HepG2 (cell line): Measurements from ENCODE around the gene ABCB6. TPM values are rescaled to one million over a fixed set of nuclear protein-coding genes. Genes with fewer than 3 reads are reported as not detected.

Experiments
- BCL6 ChIP-seq: IDR thresholded peaks from 2 replicates; pipeline ENCODE4 v1.6.1; 2016; ENCODE audit warnings: missing genetic modification reagents, missing compliant biosample characterization
- ETV5 ChIP-seq: IDR thresholded peaks from 2 replicates; pipeline ENCODE4 v1.6.1; 2018; ENCODE audit warnings: missing biosample characterization, missing genetic modification reagents, inconsistent platforms, borderline replicate concordance
- HDAC6 ChIP-seq: fragments of 200-600 bp; sonication (generic); IDR thresholded peaks from 2 replicates; pipeline ENCODE4 v1.7.0; 2017; ENCODE audit warnings: mild to moderate bottlenecking, antibody characterized with exemption, low read length, low read depth
- HMGA1 ChIP-seq: sonication (generic); formaldehyde crosslinking; conservative IDR thresholded peaks from 2 replicates; pipeline ENCODE4 v1.4.0; 2020; ENCODE audit warnings: missing genetic modification reagents
- KDM1A ChIP-seq: IDR thresholded peaks from 2 replicates; pipeline ENCODE4 v1.6.1; 2016; ENCODE audit warnings: missing compliant biosample characterization
- KDM3A ChIP-seq: IDR thresholded peaks from 2 replicates; pipeline ENCODE4 v1.6.1; 2018; ENCODE audit warnings: low read depth, missing compliant biosample characterization
- KLF12 ChIP-seq: sonication (generic); formaldehyde crosslinking; IDR thresholded peaks from 2 replicates; pipeline ENCODE4 v1.4.0; 2020; ENCODE audit warnings: missing genetic modification reagents, borderline replicate concordance
- LCORL ChIP-seq, 2 experiments: fragments of 450-650 bp in 1 of 2; sonication (generic) in 1 of 2; formaldehyde crosslinking in 1 of 2; IDR thresholded peaks; 2 replicates each; pipeline versions ENCODE4 v1.5.0 to v1.6.1; 2017 to 2020; ENCODE audit warnings: antibody characterized with exemption in 1 of 2, missing genetic modification reagents in 1 of 2
- NCOA5 ChIP-seq: sonication (generic); formaldehyde crosslinking; IDR thresholded peaks from 2 replicates; pipeline ENCODE4 v1.4.0; 2020; ENCODE audit warnings: missing genetic modification reagents
- NFKB2 ChIP-seq: sonication (generic); formaldehyde crosslinking; IDR thresholded peaks from 2 replicates; pipeline ENCODE4 v1.4.0; 2020; ENCODE audit warnings: missing genetic modification reagents, borderline replicate concordance
- RBM22 ChIP-seq: fragments of 200-400 bp; formaldehyde crosslinking; optimal IDR thresholded peaks from 2 replicates; pipeline ENCODE3; 2017; ENCODE audit warnings: mild to moderate bottlenecking, low read length, moderate library complexity
- RORA ChIP-seq: sonication (generic); formaldehyde crosslinking; IDR thresholded peaks from 2 replicates; pipeline ENCODE4 v1.5.0; 2020; ENCODE audit warnings: mild to moderate bottlenecking, missing genetic modification reagents, moderate library complexity
- TCF7 ChIP-seq: sonication (generic); IDR thresholded peaks from 2 replicates; pipeline ENCODE4 v1.6.1; 2016; ENCODE audit warnings: antibody characterized with exemption, low read depth
- ZNF33A ChIP-seq: sonication (generic); formaldehyde crosslinking; IDR thresholded peaks from 2 replicates; pipeline ENCODE4 v1.5.1; 2020; ENCODE audit warnings: missing genetic modification reagents, mild to moderate bottlenecking, moderate library complexity, borderline replicate concordance
- ZNF367 ChIP-seq: sonication (generic); formaldehyde crosslinking; IDR thresholded peaks from 2 replicates; pipeline ENCODE4 v1.4.0; 2020; ENCODE audit warnings: missing genetic modification reagents, borderline replicate concordance
- ZNF546 ChIP-seq: sonication (generic); formaldehyde crosslinking; conservative IDR thresholded peaks from 2 replicates; pipeline ENCODE4 v1.8.1; 2023; ENCODE audit warnings: mild to moderate bottlenecking, missing genetic modification reagents
- ZNF792 ChIP-seq: IDR thresholded peaks from 2 replicates; pipeline ENCODE4 v1.6.1; 2016
- ZNF83 ChIP-seq: sonication (generic); formaldehyde crosslinking; IDR thresholded peaks from 2 replicates; pipeline ENCODE4 v1.4.0; 2020; ENCODE audit warnings: missing genetic modification reagents, mild to moderate bottlenecking, borderline replicate concordance
- polyA plus RNA-seq, 8 experiments: library from polyadenylated mRNA; depleted of rRNA in 3 of 8; stranded (reverse) in 7 of 8; unstranded in 1 of 8; fragments of >200 nt; fragmentation: Illumina TruSeq in 4 of 8; extraction: Trizol in 4 of 8; gene quantifications; 2 replicates each; pipeline versions ENCODE4 v1.2.1 to v1.2.3, GENCODE V29; 2011 to 2016; ENCODE audit warnings: low read depth in 4 of 8, missing spikeins in 1 of 8, mixed read lengths in 1 of 8; ENCODE audit not compliant: insufficient read depth in 1 of 8
- total RNA-seq, 5 experiments: library from RNA; depleted of rRNA; stranded (reverse); fragments of >200 nt; fragmentation: Illumina TruSeq; extraction: Trizol; gene quantifications; 2 replicates each; pipeline ENCODE4 v1.2.3, GENCODE V29; 2016; ENCODE audit warnings: low read depth in 1 of 5
- TF ChIP-seq, protein P1 (sequence below): sonication (generic); formaldehyde crosslinking; conservative IDR thresholded peaks from 2 replicates; pipeline ENCODE4 v1.4.0; 2020; ENCODE audit warnings: mild to moderate bottlenecking, missing genetic modification reagents, moderate library complexity
- TF ChIP-seq, protein P2 (sequence below): sonication (generic); formaldehyde crosslinking; IDR thresholded peaks from 2 replicates; pipeline ENCODE4 v1.4.0; 2020; ENCODE audit warnings: low read depth, mild to moderate bottlenecking, missing genetic modification reagents
- TF ChIP-seq, protein P3 (sequence below): sonication (generic); formaldehyde crosslinking; IDR thresholded peaks from 2 replicates; pipeline ENCODE4 v1.4.0; 2020; ENCODE audit warnings: mild to moderate bottlenecking, missing genetic modification reagents
- TF ChIP-seq, protein P4 (sequence below): sonication (generic); formaldehyde crosslinking; IDR thresholded peaks from 2 replicates; pipeline ENCODE4 v1.4.0; 2020; ENCODE audit warnings: missing genetic modification reagents

ABCB6 gene
- total and polyA plus RNA-seq, 2 of the 13 experiments (the other 11 are each of a cell fraction or from before 2014, with no cell fraction given), result 91.1 to 137 TPM

DNA sequence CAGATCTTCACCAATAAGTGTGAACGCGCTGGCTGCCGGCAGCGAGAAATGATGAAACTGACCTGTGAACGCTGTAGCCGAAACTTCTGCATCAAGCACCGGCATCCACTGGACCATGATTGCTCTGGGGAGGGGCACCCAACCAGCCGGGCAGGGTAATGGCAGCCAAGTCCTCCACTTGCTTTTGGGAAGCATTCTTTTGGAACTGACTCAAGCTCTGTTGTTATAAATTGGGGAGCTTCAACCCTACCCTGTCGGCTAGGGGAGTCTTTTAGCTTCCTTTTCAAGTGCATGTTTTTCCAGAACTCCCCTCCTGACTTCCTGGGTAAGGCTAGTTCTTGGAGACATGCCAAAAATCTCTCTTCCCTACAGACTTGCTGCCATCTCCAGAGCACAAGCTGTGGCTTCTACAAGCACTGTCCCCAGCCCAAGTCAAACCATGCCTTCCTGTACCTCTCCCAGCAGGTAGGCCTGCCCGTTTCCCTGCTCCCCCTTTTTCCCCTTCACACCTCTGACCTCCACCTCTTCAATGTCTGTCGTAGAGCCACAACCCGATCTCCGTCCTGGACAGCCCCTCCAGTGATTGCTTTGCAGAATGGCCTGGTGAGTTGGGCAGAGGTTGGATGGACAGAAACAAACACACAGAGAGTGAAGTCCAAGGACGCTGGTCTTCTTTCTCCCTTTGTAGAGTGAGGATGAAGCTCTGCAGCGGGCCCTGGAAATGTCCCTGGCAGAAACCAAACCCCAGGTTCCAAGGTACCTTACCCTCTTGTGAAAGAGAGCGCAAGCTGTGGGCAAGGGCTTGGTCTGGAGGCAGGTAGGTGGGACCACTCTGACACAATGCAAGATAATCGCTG is 10.6 kb downstream of the ABCB6 start (continued):
- TF ChIP-seq KDM3A (0 out of 2 replicates have a peak, but pooled peaks have one; percentile 8), ZNF83 (CRISPR knock-in tag) (0 out of 2 replicates have a peak, but pooled peaks have one; percentile 27), NCOA5 (CRISPR knock-in tag) (no peak), HDAC6 (no peak), RBM22 (no peak), KLF12 (no peak), HMGA1 (no peak), ZNF792 (CRISPR knock-in tag) (peak; percentile 79), ZNF33A (no peak), TCF7 (0 out of 2 replicates have a peak, but pooled peaks have one; percentile 25), RORA (CRISPR knock-in tag) (no peak), ETV5 (CRISPR knock-in tag) (peak; percentile 18; the same call in 1 of the 2 replicates), NFKB2 (CRISPR knock-in tag) (0 out of 2 replicates have a peak, but pooled peaks have one; percentile 25), ZNF367 (CRISPR knock-in tag) (no peak), LCORL (IDR thresholded peaks at IDR 0.05) (no peak), LCORL (CRISPR knock-in tag; IDR thresholded peaks at IDR 0.05) (peak; percentile 91), KDM1A (0 out of 2 replicates have a peak, but pooled peaks have one; percentile 19), ZNF546 (CRISPR knock-in tag) (0 out of 2 replicates have a peak, but pooled peaks have one; percentile 6), BCL6 (CRISPR knock-in tag) (peak; percentile 46; the same call in 1 of the 2 replicates)
- TF ChIP-seq, protein P1, sequence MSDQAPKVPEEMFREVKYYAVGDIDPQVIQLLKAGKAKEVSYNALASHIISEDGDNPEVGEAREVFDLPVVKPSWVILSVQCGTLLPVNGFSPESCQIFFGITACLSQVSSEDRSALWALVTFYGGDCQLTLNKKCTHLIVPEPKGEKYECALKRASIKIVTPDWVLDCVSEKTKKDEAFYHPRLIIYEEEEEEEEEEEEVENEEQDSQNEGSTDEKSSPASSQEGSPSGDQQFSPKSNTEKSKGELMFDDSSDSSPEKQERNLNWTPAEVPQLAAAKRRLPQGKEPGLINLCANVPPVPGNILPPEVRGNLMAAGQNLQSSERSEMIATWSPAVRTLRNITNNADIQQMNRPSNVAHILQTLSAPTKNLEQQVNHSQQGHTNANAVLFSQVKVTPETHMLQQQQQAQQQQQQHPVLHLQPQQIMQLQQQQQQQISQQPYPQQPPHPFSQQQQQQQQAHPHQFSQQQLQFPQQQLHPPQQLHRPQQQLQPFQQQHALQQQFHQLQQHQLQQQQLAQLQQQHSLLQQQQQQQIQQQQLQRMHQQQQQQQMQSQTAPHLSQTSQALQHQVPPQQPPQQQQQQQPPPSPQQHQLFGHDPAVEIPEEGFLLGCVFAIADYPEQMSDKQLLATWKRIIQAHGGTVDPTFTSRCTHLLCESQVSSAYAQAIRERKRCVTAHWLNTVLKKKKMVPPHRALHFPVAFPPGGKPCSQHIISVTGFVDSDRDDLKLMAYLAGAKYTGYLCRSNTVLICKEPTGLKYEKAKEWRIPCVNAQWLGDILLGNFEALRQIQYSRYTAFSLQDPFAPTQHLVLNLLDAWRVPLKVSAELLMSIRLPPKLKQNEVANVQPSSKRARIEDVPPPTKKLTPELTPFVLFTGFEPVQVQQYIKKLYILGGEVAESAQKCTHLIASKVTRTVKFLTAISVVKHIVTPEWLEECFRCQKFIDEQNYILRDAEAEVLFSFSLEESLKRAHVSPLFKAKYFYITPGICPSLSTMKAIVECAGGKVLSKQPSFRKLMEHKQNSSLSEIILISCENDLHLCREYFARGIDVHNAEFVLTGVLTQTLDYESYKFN, result peak; percentile 97
- TF ChIP-seq, protein P2, sequence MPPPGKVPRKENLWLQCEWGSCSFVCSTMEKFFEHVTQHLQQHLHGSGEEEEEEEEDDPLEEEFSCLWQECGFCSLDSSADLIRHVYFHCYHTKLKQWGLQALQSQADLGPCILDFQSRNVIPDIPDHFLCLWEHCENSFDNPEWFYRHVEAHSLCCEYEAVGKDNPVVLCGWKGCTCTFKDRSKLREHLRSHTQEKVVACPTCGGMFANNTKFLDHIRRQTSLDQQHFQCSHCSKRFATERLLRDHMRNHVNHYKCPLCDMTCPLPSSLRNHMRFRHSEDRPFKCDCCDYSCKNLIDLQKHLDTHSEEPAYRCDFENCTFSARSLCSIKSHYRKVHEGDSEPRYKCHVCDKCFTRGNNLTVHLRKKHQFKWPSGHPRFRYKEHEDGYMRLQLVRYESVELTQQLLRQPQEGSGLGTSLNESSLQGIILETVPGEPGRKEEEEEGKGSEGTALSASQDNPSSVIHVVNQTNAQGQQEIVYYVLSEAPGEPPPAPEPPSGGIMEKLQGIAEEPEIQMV (CRISPR knock-in tag), result no peak
- TF ChIP-seq, protein P3, sequence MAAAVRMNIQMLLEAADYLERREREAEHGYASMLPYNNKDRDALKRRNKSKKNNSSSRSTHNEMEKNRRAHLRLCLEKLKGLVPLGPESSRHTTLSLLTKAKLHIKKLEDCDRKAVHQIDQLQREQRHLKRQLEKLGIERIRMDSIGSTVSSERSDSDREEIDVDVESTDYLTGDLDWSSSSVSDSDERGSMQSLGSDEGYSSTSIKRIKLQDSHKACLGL (CRISPR knock-in tag), result peak; percentile 10; the same call in 1 of the 2 replicates
- TF ChIP-seq, protein P4, sequence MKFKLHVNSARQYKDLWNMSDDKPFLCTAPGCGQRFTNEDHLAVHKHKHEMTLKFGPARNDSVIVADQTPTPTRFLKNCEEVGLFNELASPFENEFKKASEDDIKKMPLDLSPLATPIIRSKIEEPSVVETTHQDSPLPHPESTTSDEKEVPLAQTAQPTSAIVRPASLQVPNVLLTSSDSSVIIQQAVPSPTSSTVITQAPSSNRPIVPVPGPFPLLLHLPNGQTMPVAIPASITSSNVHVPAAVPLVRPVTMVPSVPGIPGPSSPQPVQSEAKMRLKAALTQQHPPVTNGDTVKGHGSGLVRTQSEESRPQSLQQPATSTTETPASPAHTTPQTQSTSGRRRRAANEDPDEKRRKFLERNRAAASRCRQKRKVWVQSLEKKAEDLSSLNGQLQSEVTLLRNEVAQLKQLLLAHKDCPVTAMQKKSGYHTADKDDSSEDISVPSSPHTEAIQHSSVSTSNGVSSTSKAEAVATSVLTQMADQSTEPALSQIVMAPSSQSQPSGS, result peak; percentile 63
